ENCODE results near the gene KCNK17. TPM values are rescaled to one million over a fixed set of nuclear protein-coding genes. Genes with fewer than 3 reads are reported as not detected.

KCNK17 gene
- total RNA-seq, 6 experiments from 2014 or later = not detected

- Mint-ChIP-seq H3K9me3 (peaks cover 36% of the 10 kb centered on the region), H3K4me1 (ENCODE audit: low read depth) (no peaks in the 10 kb centered on the region), H3K4me3 (no peak overlapping the region), H3K36me3 (ENCODE audit: low read depth) (no peaks in the 10 kb centered on the region), H3K27me3 (ENCODE audit: insufficient read depth) (peaks cover 3% of the 10 kb centered on the region), H3K27ac (no peak overlapping the region)
- no peak for TF ChIP-seq CTCF (IDR thresholded peaks at IDR 0.05)
- no peak for DNase-seq
Measured at GRCh38 chr6:39266375-39266774, 47.8 kb downstream of the KCNK17 start.

GRCh38 chr6:39263303-39264037, 50.7 kb downstream of the KCNK17 start:
- no peak overlapping the region for H3K4me3 Mint-ChIP-seq
- H3K36me3 Mint-ChIP-seq (ENCODE audit: low read depth) = peaks cover 5% of the 10 kb centered on the region; the same call in 1 of the 2 replicates
- DNase-seq = no peak
- no peaks in the 10 kb centered on the region; the same call in 1 of the 2 replicates for H3K27me3 Mint-ChIP-seq (ENCODE audit: insufficient read depth)
- no peak overlapping the region for H3K27ac Mint-ChIP-seq
- TF ChIP-seq CTCF (IDR thresholded peaks at IDR 0.05) = no peak
- peaks cover 49% of the 10 kb centered on the region for H3K9me3 Mint-ChIP-seq
- H3K4me1 Mint-ChIP-seq (ENCODE audit: low read depth) = no peaks in the 10 kb centered on the region

GRCh38 chr6:39261751-39262150, 52.5 kb downstream of the KCNK17 start:
- TF ChIP-seq CTCF (IDR thresholded peaks at IDR 0.05) = no peak
- Mint-ChIP-seq H3K4me1 (ENCODE audit: low read depth) (no peaks in the 10 kb centered on the region), H3K4me3 (no peak overlapping the region), H3K27ac (no peak overlapping the region), H3K9me3 (peaks cover 51% of the 10 kb centered on the region), H3K27me3 (ENCODE audit: insufficient read depth) (no peaks in the 10 kb centered on the region), H3K36me3 (ENCODE audit: low read depth) (peaks cover 5% of the 10 kb centered on the region; the same call in 1 of the 2 replicates)
- no peak for DNase-seq

- peaks cover 5% of the 10 kb centered on the region; the same call in 1 of the 2 replicates for H3K36me3 Mint-ChIP-seq (ENCODE audit: low read depth)
- no peak overlapping the region for H3K27ac Mint-ChIP-seq
- no peaks in the 10 kb centered on the region for H3K4me1 Mint-ChIP-seq (ENCODE audit: low read depth)
- no peak overlapping the region for H3K4me3 Mint-ChIP-seq
- H3K9me3 Mint-ChIP-seq = peaks cover 55% of the 10 kb centered on the region
- H3K27me3 Mint-ChIP-seq (ENCODE audit: insufficient read depth) = no peaks in the 10 kb centered on the region
- TF ChIP-seq CTCF (IDR thresholded peaks at IDR 0.05) = no peak
- DNase-seq = no peak
Measured at GRCh38 chr6:39260953-39261352, 53.3 kb downstream of the KCNK17 start.

GRCh38 chr6:39260456-39260855, 53.8 kb downstream of the KCNK17 start:
- Mint-ChIP-seq H3K4me1 (ENCODE audit: low read depth) (no peaks in the 10 kb centered on the region), H3K4me3 (no peak overlapping the region), H3K27ac (no peak overlapping the region), H3K27me3 (ENCODE audit: insufficient read depth) (no peaks in the 10 kb centered on the region), H3K9me3 (peaks cover 55% of the 10 kb centered on the region), H3K36me3 (ENCODE audit: low read depth) (peaks cover 5% of the 10 kb centered on the region; the same call in 1 of the 2 replicates)
- DNase-seq = no peak
- no peak for TF ChIP-seq CTCF (IDR thresholded peaks at IDR 0.05)

Data from HFFc6 (cell line).